ENCODE data around the gene MAPRE2. TPM values are rescaled to one million over a fixed set of nuclear protein-coding genes. Genes with fewer than 3 reads are reported as not detected.

MAPRE2 gene
- total and polyA plus RNA-seq, 2 of the 13 experiments (the other 11 are each of a cell fraction or from before 2014, with no cell fraction given) = 34.5 to 67.9 TPM

DNA sequence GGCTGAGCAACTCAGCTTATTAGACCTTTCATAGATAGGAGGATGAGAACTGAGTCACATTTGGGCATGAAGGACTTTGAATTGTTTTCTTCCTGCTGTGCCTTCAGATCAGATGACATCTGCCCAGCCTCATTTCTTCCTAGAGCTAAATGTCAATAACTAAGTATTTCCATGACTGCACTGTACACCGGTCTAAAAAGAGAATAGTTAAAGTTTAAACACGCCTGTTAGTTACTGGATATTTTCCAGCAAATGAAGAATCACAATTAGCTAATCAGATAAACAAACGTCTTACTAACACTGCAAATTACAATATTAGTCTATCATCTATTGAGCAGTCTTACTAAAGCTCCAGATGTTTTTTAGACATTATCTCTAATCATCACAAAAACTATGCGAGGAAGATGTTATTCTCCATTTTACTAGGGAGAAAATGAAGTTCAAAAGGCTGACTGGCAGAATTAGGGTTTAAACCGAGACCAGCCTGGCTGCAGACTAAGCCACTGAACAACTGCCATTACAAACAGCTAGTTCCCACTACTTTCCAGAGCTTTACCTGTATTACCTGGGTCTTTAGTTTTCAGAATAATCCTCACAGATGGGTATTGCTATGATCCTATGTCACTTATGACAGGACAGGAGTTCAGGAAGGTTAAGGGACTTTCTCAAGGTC is 130.2 kb downstream of the MAPRE2 start (continued):
- TF ChIP-seq HNF4G (IDR thresholded peaks at IDR 0.05; ENCODE audit: borderline replicate concordance, low read depth, low read length) (no peak), HNF4G (CRISPR knock-in tag; IDR thresholded peaks at IDR 0.05; ENCODE audit: borderline replicate concordance, low read depth) (peak; percentile 47; the same call in 1 of the 2 replicates), ZNF562 (CRISPR knock-in tag; IDR thresholded peaks at IDR 0.05; ENCODE audit: borderline replicate concordance) (no peak), ZNF556 (CRISPR knock-in tag; IDR thresholded peaks at IDR 0.05; ENCODE audit: borderline replicate concordance) (no peak; the same call in 1 of the 2 replicates), ZEB1 (IDR thresholded peaks at IDR 0.05; ENCODE audit: insufficient replicate concordance, low read depth) (no peak), TCF12 (IDR thresholded peaks at IDR 0.05) (no peak), TCF12 (CRISPR knock-in tag; IDR thresholded peaks at IDR 0.05) (no peak), MIXL1 (CRISPR knock-in tag; IDR thresholded peaks at IDR 0.05) (peak; percentile 67), ADNP (CRISPR knock-in tag; IDR thresholded peaks at IDR 0.05) (no peak), ATF7-NPFF (CRISPR knock-in tag; IDR thresholded peaks at IDR 0.05; ENCODE audit: low read depth) (no peak), ZNF788 (CRISPR knock-in tag; IDR thresholded peaks at IDR 0.05; ENCODE audit: borderline replicate concordance) (no peak), ZNF232 (CRISPR knock-in tag; IDR thresholded peaks at IDR 0.05; ENCODE audit: borderline replicate concordance) (no peak), FOXM1 (CRISPR knock-in tag; IDR thresholded peaks at IDR 0.05) (no peak), LCORL (IDR thresholded peaks at IDR 0.05) (no peak), LCORL (CRISPR knock-in tag; IDR thresholded peaks at IDR 0.05) (0 out of 2 replicates have a peak, but pooled peaks have one; percentile 25), ZNF678 (CRISPR knock-in tag; IDR thresholded peaks at IDR 0.05) (no peak), MIER2 (CRISPR knock-in tag; IDR thresholded peaks at IDR 0.05) (no peak), PRPF4 (IDR thresholded peaks at IDR 0.05; ENCODE audit: low read depth, low read length, poor library complexity, severe bottlenecking) (no peak), JARID2 (CRISPR knock-in tag; IDR thresholded peaks at IDR 0.05; ENCODE audit: insufficient replicate concordance) (no peak)
- TF ChIP-seq, protein P1, sequence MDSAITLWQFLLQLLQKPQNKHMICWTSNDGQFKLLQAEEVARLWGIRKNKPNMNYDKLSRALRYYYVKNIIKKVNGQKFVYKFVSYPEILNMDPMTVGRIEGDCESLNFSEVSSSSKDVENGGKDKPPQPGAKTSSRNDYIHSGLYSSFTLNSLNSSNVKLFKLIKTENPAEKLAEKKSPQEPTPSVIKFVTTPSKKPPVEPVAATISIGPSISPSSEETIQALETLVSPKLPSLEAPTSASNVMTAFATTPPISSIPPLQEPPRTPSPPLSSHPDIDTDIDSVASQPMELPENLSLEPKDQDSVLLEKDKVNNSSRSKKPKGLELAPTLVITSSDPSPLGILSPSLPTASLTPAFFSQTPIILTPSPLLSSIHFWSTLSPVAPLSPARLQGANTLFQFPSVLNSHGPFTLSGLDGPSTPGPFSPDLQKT (CRISPR knock-in tag; IDR thresholded peaks at IDR 0.05; ENCODE audit: borderline replicate concordance) = no peak
- TF ChIP-seq, protein P2, sequence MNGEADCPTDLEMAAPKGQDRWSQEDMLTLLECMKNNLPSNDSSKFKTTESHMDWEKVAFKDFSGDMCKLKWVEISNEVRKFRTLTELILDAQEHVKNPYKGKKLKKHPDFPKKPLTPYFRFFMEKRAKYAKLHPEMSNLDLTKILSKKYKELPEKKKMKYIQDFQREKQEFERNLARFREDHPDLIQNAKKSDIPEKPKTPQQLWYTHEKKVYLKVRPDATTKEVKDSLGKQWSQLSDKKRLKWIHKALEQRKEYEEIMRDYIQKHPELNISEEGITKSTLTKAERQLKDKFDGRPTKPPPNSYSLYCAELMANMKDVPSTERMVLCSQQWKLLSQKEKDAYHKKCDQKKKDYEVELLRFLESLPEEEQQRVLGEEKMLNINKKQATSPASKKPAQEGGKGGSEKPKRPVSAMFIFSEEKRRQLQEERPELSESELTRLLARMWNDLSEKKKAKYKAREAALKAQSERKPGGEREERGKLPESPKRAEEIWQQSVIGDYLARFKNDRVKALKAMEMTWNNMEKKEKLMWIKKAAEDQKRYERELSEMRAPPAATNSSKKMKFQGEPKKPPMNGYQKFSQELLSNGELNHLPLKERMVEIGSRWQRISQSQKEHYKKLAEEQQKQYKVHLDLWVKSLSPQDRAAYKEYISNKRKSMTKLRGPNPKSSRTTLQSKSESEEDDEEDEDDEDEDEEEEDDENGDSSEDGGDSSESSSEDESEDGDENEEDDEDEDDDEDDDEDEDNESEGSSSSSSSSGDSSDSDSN (CRISPR knock-in tag; IDR thresholded peaks at IDR 0.05) = no peak

Measured in HepG2 (cell line).